GM12864 (cell line): Measurements from ENCODE around the gene ASIC1.

Experiments
- DNase-seq: peaks from one replicate; pipeline ENCODE4 v3.0.0-alpha.2; 2011; ENCODE audit warnings: low read depth
- H3K4me3 ChIP-seq: 2 replicates; pipeline ENCODE4 v1.5.1; 2011; ENCODE audit warnings: mild to moderate bottlenecking, low read depth, low read length, control low read depth
- CTCF ChIP-seq: IDR thresholded peaks from 2 replicates; pipeline ENCODE4 v1.5.1; 2011; ENCODE audit warnings: low read depth, mild to moderate bottlenecking, moderate library complexity, low read length, control low read depth, inconsistent platforms; ENCODE audit errors: missing control alignments

Gene ASIC1

GRCh38 chr12:50069539-50069938 lies 12.1 kb downstream of the ASIC1 start:
- TF ChIP-seq CTCF, result no peak
- no peak overlapping the region for H3K4me3 ChIP-seq
- DNase-seq, result no peak

- no peak for DNase-seq
- H3K4me3 ChIP-seq, result no peak overlapping the region
- peak; percentile 98 for TF ChIP-seq CTCF
Measured at GRCh38 chr12:50070314-50071060, 13.1 kb downstream of the ASIC1 start.

- DNase-seq, result no peak
- H3K4me3 ChIP-seq, result no peak overlapping the region
- no peak for TF ChIP-seq CTCF
Measured at GRCh38 chr12:50072198-50072907, 15.0 kb downstream of the ASIC1 start.

- no peak overlapping the region for H3K4me3 ChIP-seq
- DNase-seq, result no peak
Measured at GRCh38 chr12:50073206-50073605, 15.8 kb downstream of the ASIC1 start.

GRCh38 chr12:50073712-50074111 lies 16.3 kb downstream of the ASIC1 start:
- H3K4me3 ChIP-seq, result no peak overlapping the region
- TF ChIP-seq CTCF, result no peak
- no peak for DNase-seq

More at GRCh38 chr12:50073206-50073605, 15.8 kb downstream of the ASIC1 start:
- TF ChIP-seq CTCF, result no peak

- H3K4me3 ChIP-seq, result no peak overlapping the region
- no peak for DNase-seq
- peak; percentile 94 for TF ChIP-seq CTCF
Measured at GRCh38 chr12:50074936-50075807, 17.8 kb downstream of the ASIC1 start.
